ENCODE measurements around the gene MTAP. TPM values are rescaled to one million over a fixed set of nuclear protein-coding genes. Genes with fewer than 3 reads are reported as not detected.
A peak's percentile ranks its signal among the peaks of the same experiment; 100 is the strongest.

Gene MTAP
- polyA plus RNA-seq, 3 donors, result 7.4 to 11.3 (median 7.8) TPM

- Mint-ChIP-seq H3K4me1 (peaks cover 40% of the 10 kb centered on the region), H3K4me3 (peak overlapping the region in 1 of 2 donors; percentile 35), H3K36me3 (peaks cover 2 to 5% of the 10 kb centered on the region in 2 donors), H3K27me3 (ENCODE audit: low read depth in 3 of 3) (peaks cover 33 to 46% (median 42%) of the 10 kb centered on the region in 3 donors), H3K9me3 (peaks cover under 1 to 16% (median 6%) of the 10 kb centered on the region in 7 donors), H3K27ac (peak overlapping the region in 2 of 7 donors; percentile 79 to 86)
- peaks cover 48 to 70% of the 10 kb centered on the region in 2 donors for H3K27me3 ChIP-seq (ENCODE audit: control insufficient read depth in 2 of 2, insufficient read depth in 2 of 2, low read length in 2 of 2)
- H3K4me2 ChIP-seq (replicated peaks; ENCODE audit: extremely low read depth, low read length, poor library complexity, severe bottlenecking), result no peak overlapping the region
- no peak overlapping the region for H2AFZ ChIP-seq (ENCODE audit: insufficient read depth, low read depth, low read length, poor library complexity, severe bottlenecking)
- no peaks in the 10 kb centered on the region for H3K79me2 ChIP-seq (ENCODE audit: insufficient read depth, low read length)
- H3K9ac ChIP-seq (ENCODE audit: insufficient read depth, low read length, poor library complexity, severe bottlenecking), result no peak overlapping the region
- no peak overlapping the region for H3K4me3 ChIP-seq (replicated peaks in 1 of 3; ENCODE audit: low read depth in 2 of 3, low read length in 3 of 3)
- no peaks in the 10 kb centered on the region for H3K36me3 ChIP-seq (replicated peaks in 1 of 2; ENCODE audit: control insufficient read depth in 1 of 2, insufficient read depth in 2 of 2, low read length in 2 of 2)
- peaks cover 0 to under 1% of the 10 kb centered on the region in 2 donors for H3K9me3 ChIP-seq (replicated peaks in 1 of 2; ENCODE audit: control insufficient read depth in 1 of 2, insufficient read depth in 1 of 2, low read length in 2 of 2)
- no peaks in the 10 kb centered on the region for H4K20me1 ChIP-seq (ENCODE audit: insufficient read depth, low read length)
- peaks cover 17 to 42% of the 10 kb centered on the region in 2 donors for H3K4me1 ChIP-seq (ENCODE audit: control insufficient read depth in 1 of 2, insufficient read depth in 2 of 2, low read length in 2 of 2)
- peak overlapping the region in 1 of 2 donors; percentile 68 for H3K27ac ChIP-seq (ENCODE audit: low read depth in 1 of 2, low read length in 2 of 2)
- TF ChIP-seq CTCF (IDR thresholded peaks at IDR 0.05), result no peak
- peak in 1 of 3 donors; percentile 36 for DNase-seq
- intact Hi-C loops (cut with micrococcal nuclease), result no loop called here
Measured at GRCh38 chr9:21984101-21984500, 181.7 kb downstream of the MTAP start.

- H3K36me3 ChIP-seq (replicated peaks in 1 of 2; ENCODE audit: control insufficient read depth in 1 of 2, insufficient read depth in 2 of 2, low read length in 2 of 2), result no peaks in the 10 kb centered on the region
- H3K27ac ChIP-seq (ENCODE audit: low read depth in 1 of 2, low read length in 2 of 2), result no peak overlapping the region
- Mint-ChIP-seq H3K27me3 (ENCODE audit: low read depth in 3 of 3) (peaks cover 44 to 49% (median 48%) of the 10 kb centered on the region in 3 donors), H3K4me3 (no peak overlapping the region), H3K4me1 (peaks cover 50% of the 10 kb centered on the region), H3K36me3 (peaks cover 2 to 16% of the 10 kb centered on the region in 2 donors), H3K27ac (no peak overlapping the region), H3K9me3 (peaks cover 3 to 19% (median 14%) of the 10 kb centered on the region in 7 donors)
- peaks cover 53 to 73% of the 10 kb centered on the region in 2 donors for H3K27me3 ChIP-seq (ENCODE audit: control insufficient read depth in 2 of 2, insufficient read depth in 2 of 2, low read length in 2 of 2)
- WGBS (ENCODE audit: insufficient coverage), result 76% methylated on average over 2 of the region's 5 CpGs
- intact Hi-C loops (cut with micrococcal nuclease), result no loop called here
- peaks cover 27 to 52% of the 10 kb centered on the region in 2 donors for H3K4me1 ChIP-seq (ENCODE audit: control insufficient read depth in 1 of 2, insufficient read depth in 2 of 2, low read length in 2 of 2)
- H4K20me1 ChIP-seq (ENCODE audit: insufficient read depth, low read length), result no peaks in the 10 kb centered on the region
- H2AFZ ChIP-seq (ENCODE audit: insufficient read depth, low read depth, low read length, poor library complexity, severe bottlenecking), result no peak overlapping the region
- no peak overlapping the region for H3K9ac ChIP-seq (ENCODE audit: insufficient read depth, low read length, poor library complexity, severe bottlenecking)
- no peak overlapping the region for H3K4me3 ChIP-seq (replicated peaks in 1 of 3; ENCODE audit: low read depth in 2 of 3, low read length in 3 of 3)
- DNase-seq, result no peak
- peaks cover 8 to 15% of the 10 kb centered on the region in 2 donors for H3K9me3 ChIP-seq (replicated peaks in 1 of 2; ENCODE audit: control insufficient read depth in 1 of 2, insufficient read depth in 1 of 2, low read length in 2 of 2)
- H3K79me2 ChIP-seq (ENCODE audit: insufficient read depth, low read length), result no peaks in the 10 kb centered on the region
- no peak overlapping the region for H3K4me2 ChIP-seq (replicated peaks; ENCODE audit: extremely low read depth, low read length, poor library complexity, severe bottlenecking)
- no peak for TF ChIP-seq CTCF (IDR thresholded peaks at IDR 0.05)
Measured at GRCh38 chr9:21985964-21986667, 183.7 kb downstream of the MTAP start.

Other genes with a start within 250 kb of the MTAP start
- gene CDKN2A, start 191.8 kb downstream of the MTAP start, polyA plus RNA-seq, result 1 to 10 TPM in 2 of 3 donors, under 1 TPM in 1; 0.86 to 1.6 (median 1.1) TPM
- under 1 TPM; 0.35 to 0.55 (median 0.50) TPM for gene CDKN2B-AS1, start 192.2 kb downstream of the MTAP start, polyA plus RNA-seq
- 1 to 10 TPM; 1.2 to 6.7 (median 2.7) TPM for gene CDKN2B, start 206.7 kb downstream of the MTAP start, polyA plus RNA-seq